Activated CD4-positive, alpha-beta memory T cell treated with anti-CD3 and anti-CD28 coated beads, Interleukin-2, amount 10 ng/mL, durations not matched to agents 7 days and 5 days (primary cell): ENCODE data around the gene CAMK1G. TPM values are rescaled to one million over a fixed set of nuclear protein-coding genes. Genes with fewer than 3 reads are reported as not detected.

Experiments used
- CTCF ChIA-PET: fragments of 350-600 bp; sonication (Branson Sonifier 250); formaldehyde crosslinking; loops from one replicate; lab custom pipeline; 2021; ENCODE audit warnings: antibody characterized with exemption, inconsistent platforms; lab: Charles Lee
- POLR2A ChIA-PET: fragments of 350-600 bp; sonication (Branson Sonifier 250); formaldehyde crosslinking; loops from one replicate; lab custom pipeline; 2021; ENCODE audit warnings: antibody characterized with exemption; lab: Charles Lee
- DNase-seq: peaks from one replicate; pipeline ENCODE4 v3.0.0-alpha.2; 2020
- H3K27ac Mint-ChIP-seq: one replicate; pipeline ENCODE4 v1.8.0; 2021; ENCODE audit warnings: mild to moderate bottlenecking, mixed read lengths
- H3K27me3 Mint-ChIP-seq: one replicate; pipeline ENCODE4 v1.8.0; 2021; ENCODE audit warnings: mixed read lengths
- H3K36me3 Mint-ChIP-seq: one replicate; pipeline ENCODE4 v1.8.0; 2021; ENCODE audit warnings: low read depth, mixed read lengths
- H3K4me1 Mint-ChIP-seq: one replicate; pipeline ENCODE4 v1.8.0; 2021; ENCODE audit warnings: mixed read lengths
- H3K4me3 Mint-ChIP-seq: one replicate; pipeline ENCODE4 v1.8.0; 2021; ENCODE audit warnings: mild to moderate bottlenecking, mixed read lengths
- H3K9me3 Mint-ChIP-seq: one replicate; pipeline ENCODE4 v1.8.0; 2021; ENCODE audit warnings: mixed read lengths
- total RNA-seq, 2 experiments: library from RNA; stranded (reverse); gene quantifications; one replicate each; pipeline ENCODE4 v1.2.3, GENCODE V29; 2021

CAMK1G gene
- total RNA-seq, 2 experiments from 2014 or later = not detected

GRCh38 chr1:209627732-209628196, 44.2 kb downstream of the CAMK1G start:
- CTCF ChIA-PET = interaction anchor here (0.7 to 1.3 kb wide), 14 partner anchors 9 to 67 kb away, joined by 3 to 10 read pairs (median 4); partner anchors contain the start of genes CAMK1G and G0S2
- Mint-ChIP-seq H3K4me3 (no peak overlapping the region), H3K36me3 (no peaks in the 10 kb centered on the region), H3K27ac (no peak overlapping the region), H3K9me3 (no peaks in the 10 kb centered on the region), H3K27me3 (no peaks in the 10 kb centered on the region), H3K4me1 (peaks cover 18% of the 10 kb centered on the region)
- peak; percentile 80 for DNase-seq
- POLR2A ChIA-PET = no interaction called here

DNA sequence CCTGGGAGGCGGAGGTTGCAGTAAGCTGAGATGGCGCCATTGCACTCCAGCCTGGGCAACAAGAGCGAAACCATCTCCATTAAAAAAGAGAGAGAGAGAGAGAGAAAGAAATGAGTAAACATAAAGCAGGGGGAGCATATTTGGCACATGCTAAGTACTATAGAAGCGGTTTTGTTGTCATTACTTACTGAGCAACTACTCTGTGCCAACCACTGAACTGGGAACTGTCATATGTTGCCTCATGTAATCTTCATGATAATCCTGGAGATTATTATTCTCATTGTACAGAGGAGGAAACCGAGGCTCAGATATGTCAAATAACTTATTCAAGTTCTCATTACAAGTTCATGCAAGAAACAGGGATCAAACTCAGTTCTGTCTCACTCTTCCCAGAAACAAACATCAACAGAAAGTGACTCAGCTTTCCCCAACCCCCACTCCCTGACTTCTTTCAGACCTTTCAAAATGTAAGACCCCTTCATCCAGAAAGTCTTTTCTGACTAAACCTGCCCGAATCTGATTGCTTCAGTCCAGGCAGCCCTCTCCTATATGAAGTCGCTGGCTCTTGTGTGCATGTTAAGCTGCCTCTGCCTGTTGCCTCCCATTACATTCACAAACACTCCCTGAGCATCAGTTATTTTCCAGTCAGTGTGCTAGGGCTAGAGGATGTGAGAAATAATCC, 45.2 kb downstream of the CAMK1G start:
- H3K27ac Mint-ChIP-seq = no peak overlapping the region
- H3K27me3 Mint-ChIP-seq = no peaks in the 10 kb centered on the region
- no peaks in the 10 kb centered on the region for H3K36me3 Mint-ChIP-seq
- no peak for DNase-seq
- H3K4me1 Mint-ChIP-seq = peaks cover 22% of the 10 kb centered on the region
- H3K4me3 Mint-ChIP-seq = no peak overlapping the region
- no peaks in the 10 kb centered on the region for H3K9me3 Mint-ChIP-seq
- ChIA-PET POLR2A (no interaction called here), CTCF (interaction anchor here (0.9 to 2.1 kb wide), 7 partner anchors 9 to 62 kb away, joined by 3 to 5 read pairs (median 4); no protein-coding TSS in a partner anchor)

- Mint-ChIP-seq H3K9me3 (no peaks in the 10 kb centered on the region), H3K4me3 (no peak overlapping the region), H3K27me3 (no peaks in the 10 kb centered on the region), H3K27ac (peak overlapping the region; percentile 45), H3K4me1 (peaks cover 22% of the 10 kb centered on the region), H3K36me3 (no peaks in the 10 kb centered on the region)
- no peak for DNase-seq
- ChIA-PET CTCF (interaction anchor here (0.9 to 2.1 kb wide), 8 partner anchors 10 to 64 kb away, joined by 3 to 5 read pairs (median 4); no protein-coding TSS in a partner anchor), POLR2A (no interaction called here)
Observed at GRCh38 chr1:209629621-209630382, 46.3 kb downstream of the CAMK1G start.

- Mint-ChIP-seq H3K4me1 (peaks cover 27% of the 10 kb centered on the region), H3K36me3 (no peaks in the 10 kb centered on the region), H3K9me3 (no peaks in the 10 kb centered on the region), H3K27me3 (no peaks in the 10 kb centered on the region), H3K27ac (no peak overlapping the region), H3K4me3 (no peak overlapping the region)
- CTCF ChIA-PET = interaction anchor here (1.1 to 2.1 kb wide), 7 partner anchors 11 to 118 kb away, joined by 3 to 5 read pairs (median 3); no protein-coding TSS in a partner anchor
- no peak for DNase-seq
- POLR2A ChIA-PET = no interaction called here
Observed at GRCh38 chr1:209630383-209631225, 47.1 kb downstream of the CAMK1G start.

GRCh38 chr1:209633335-209633997, 50.0 kb downstream of the CAMK1G start:
- Mint-ChIP-seq H3K27me3 (no peaks in the 10 kb centered on the region), H3K9me3 (no peaks in the 10 kb centered on the region), H3K27ac (no peak overlapping the region), H3K4me1 (peaks cover 23% of the 10 kb centered on the region), H3K4me3 (no peak overlapping the region), H3K36me3 (no peaks in the 10 kb centered on the region)
- no peak for DNase-seq
- ChIA-PET CTCF (interaction anchor here (1.2 to 1.4 kb wide), 2 partner anchors 10 to 64 kb away, joined by 3 to 4 read pairs; no protein-coding TSS in a partner anchor), POLR2A (no interaction called here)

DNA sequence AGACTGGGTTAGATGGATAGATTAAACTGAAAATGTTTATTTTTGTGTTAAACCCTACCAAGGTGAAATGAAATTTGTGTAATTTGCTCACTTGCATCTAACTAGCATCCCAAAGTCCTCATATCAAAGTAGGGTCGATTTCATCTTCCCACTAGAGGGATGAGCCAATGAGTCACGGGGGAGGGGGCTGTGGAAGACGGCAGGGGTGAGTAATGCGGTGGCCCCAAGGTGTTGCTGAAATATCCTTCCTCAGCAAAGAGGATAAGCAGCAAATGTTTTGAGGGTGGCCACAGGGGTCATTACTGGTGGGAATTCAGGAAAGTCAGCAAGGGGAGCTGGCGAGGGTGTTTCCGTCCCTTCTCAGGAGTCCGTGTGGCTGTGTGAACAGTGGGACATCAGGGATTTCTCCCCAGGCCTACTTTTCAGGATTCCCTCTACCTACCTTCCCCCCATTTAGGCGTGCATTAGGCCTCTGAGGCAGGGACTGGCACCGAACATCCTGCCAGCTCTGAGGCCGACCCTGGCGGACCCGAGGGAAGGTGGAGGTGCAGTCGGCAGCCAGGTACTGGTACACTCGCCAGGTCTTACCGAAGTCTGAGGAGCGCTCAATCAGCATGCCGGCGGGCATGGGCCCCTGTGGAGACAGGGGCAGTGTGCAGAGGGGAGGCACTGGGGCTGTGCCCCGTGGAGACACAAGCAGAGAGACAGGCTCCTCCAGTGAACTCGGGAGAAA, 50.7 kb downstream of the CAMK1G start:
- POLR2A ChIA-PET = interaction anchor here (1.1 kb wide), 1 partner anchor 17 kb away, joined by 5 read pairs; no protein-coding TSS in a partner anchor
- no peaks in the 10 kb centered on the region for H3K9me3 Mint-ChIP-seq
- no peaks in the 10 kb centered on the region for H3K27me3 Mint-ChIP-seq
- DNase-seq = no peak
- no peak overlapping the region for H3K4me3 Mint-ChIP-seq
- peaks cover 16% of the 10 kb centered on the region for H3K4me1 Mint-ChIP-seq
- H3K36me3 Mint-ChIP-seq = no peaks in the 10 kb centered on the region
- CTCF ChIA-PET = interaction anchor here (0.9 to 1.4 kb wide), 3 partner anchors 10 to 65 kb away, joined by 3 to 4 read pairs (median 3); no protein-coding TSS in a partner anchor
- no peak overlapping the region for H3K27ac Mint-ChIP-seq

GRCh38 chr1:209635850-209636249, 52.3 kb downstream of the CAMK1G start:
- POLR2A ChIA-PET = no interaction called here

GRCh38 chr1:209641832-209642172, 58.3 kb downstream of the CAMK1G start:
- DNase-seq = no peak
- no peaks in the 10 kb centered on the region for H3K27me3 Mint-ChIP-seq
- ChIA-PET POLR2A (no interaction called here), CTCF (interaction anchor here (1.1 to 1.4 kb wide), 4 partner anchors 17 to 65 kb away, joined by 3 to 4 read pairs (median 3); no protein-coding TSS in a partner anchor)
- H3K4me3 Mint-ChIP-seq = no peak overlapping the region
- peaks cover 3% of the 10 kb centered on the region for H3K36me3 Mint-ChIP-seq
- H3K27ac Mint-ChIP-seq = no peak overlapping the region
- H3K4me1 Mint-ChIP-seq = no peaks in the 10 kb centered on the region
- no peaks in the 10 kb centered on the region for H3K9me3 Mint-ChIP-seq

More at GRCh38 chr1:209635850-209636249, 52.3 kb downstream of the CAMK1G start:
- CTCF ChIA-PET = interaction anchor here (1.2 kb wide), 2 partner anchors 11 to 112 kb away, joined by 3 to 5 read pairs; no protein-coding TSS in a partner anchor
- Mint-ChIP-seq H3K4me1 (peaks cover 13% of the 10 kb centered on the region), H3K4me3 (no peak overlapping the region), H3K36me3 (no peaks in the 10 kb centered on the region), H3K27ac (no peak overlapping the region), H3K9me3 (no peaks in the 10 kb centered on the region), H3K27me3 (no peaks in the 10 kb centered on the region)
- DNase-seq = no peak

- Mint-ChIP-seq H3K4me3 (no peak overlapping the region), H3K9me3 (no peaks in the 10 kb centered on the region), H3K36me3 (peaks cover 3% of the 10 kb centered on the region), H3K4me1 (no peaks in the 10 kb centered on the region), H3K27ac (no peak overlapping the region), H3K27me3 (no peaks in the 10 kb centered on the region)
- ChIA-PET POLR2A (no interaction called here), CTCF (interaction anchor here (0.7 to 1.4 kb wide), 3 partner anchors 49 to 66 kb away, joined by 3 to 4 read pairs (median 3); no protein-coding TSS in a partner anchor)
- no peak for DNase-seq
Observed at GRCh38 chr1:209642816-209643215, 59.3 kb downstream of the CAMK1G start.

DNA sequence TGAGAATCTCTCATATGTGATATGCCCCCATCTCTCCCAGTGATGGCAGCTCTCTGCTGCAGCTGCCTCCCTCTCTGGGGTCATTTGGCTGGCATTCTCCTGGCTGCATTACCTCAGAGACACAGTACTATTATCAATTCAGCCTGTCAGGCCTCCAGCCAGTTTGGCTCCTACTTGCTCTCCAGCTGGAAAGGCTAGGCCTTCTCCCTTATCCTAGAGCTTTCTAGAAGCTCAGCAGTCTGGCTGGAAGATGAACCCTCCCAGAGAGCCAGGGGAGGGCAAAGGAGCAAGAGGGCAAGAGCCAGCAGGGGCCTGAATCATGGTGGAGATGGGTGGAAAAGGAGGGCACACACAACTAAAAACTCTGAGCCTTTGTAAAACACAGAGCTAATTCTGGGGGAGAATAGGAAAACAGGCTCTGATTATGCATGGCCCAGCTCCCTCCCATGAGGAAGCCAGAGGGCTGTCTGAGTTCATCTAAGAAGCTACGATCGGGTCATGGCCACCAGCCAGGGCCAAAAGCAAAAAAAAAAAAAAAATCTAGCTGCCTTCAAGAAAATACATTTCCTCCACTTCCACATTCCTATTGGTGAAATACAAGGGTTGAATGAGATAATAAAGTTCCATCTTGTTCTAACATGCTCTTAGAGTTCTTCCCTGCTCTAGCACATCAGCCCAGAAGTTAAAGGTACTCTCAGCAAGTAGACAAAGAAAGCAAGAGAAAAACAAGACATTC, 59.9 kb downstream of the CAMK1G start:
- DNase-seq = no peak
- Mint-ChIP-seq H3K36me3 (peaks cover 3% of the 10 kb centered on the region), H3K9me3 (no peaks in the 10 kb centered on the region), H3K27ac (no peak overlapping the region), H3K27me3 (no peaks in the 10 kb centered on the region), H3K4me1 (peaks cover 6% of the 10 kb centered on the region), H3K4me3 (no peak overlapping the region)
- CTCF ChIA-PET = interaction anchor here (0.7 to 1.2 kb wide), 3 partner anchors 14 to 50 kb away, joined by 3 to 5 read pairs (median 5); no protein-coding TSS in a partner anchor
- POLR2A ChIA-PET = no interaction called here
